LNCAP (cell line): Measurements from ENCODE around the gene C10orf62.

Source experiments
- CTCF ChIP-seq: fragments of 450-650 bp; IDR thresholded peaks from 2 replicates; pipeline ENCODE4 v1.5.1; 2017; ENCODE audit warnings: mild to moderate bottlenecking

C10orf62 gene

GRCh38 chr10:97573672-97574071 lies 15.8 kb upstream of the C10orf62 start:
- no peak for TF ChIP-seq CTCF

GRCh38 chr10:97574374-97575126 lies 15.0 kb upstream of the C10orf62 start:
- no peak for TF ChIP-seq CTCF

- TF ChIP-seq CTCF, result no peak
These were observed 14.3 kb upstream of the C10orf62 start for GRCh38 chr10:97575127-97575668.

GRCh38 chr10:97577701-97578100 lies 11.8 kb upstream of the C10orf62 start:
- TF ChIP-seq CTCF, result no peak

- TF ChIP-seq CTCF, result no peak
These were observed 11.2 kb upstream of the C10orf62 start for GRCh38 chr10:97578171-97578844.

- no peak for TF ChIP-seq CTCF
These were observed 8.8 kb upstream of the C10orf62 start for GRCh38 chr10:97580421-97581367.

GRCh38 chr10:97582169-97582568 lies 7.4 kb upstream of the C10orf62 start:
- no peak for TF ChIP-seq CTCF
